HUDEP-2 (cell line): ENCODE results near the gene YJEFN3.
A peak's percentile ranks its signal among the peaks of the same experiment; 100 is the strongest.

Source experiments
- DNase-seq, 76 experiments: peaks; one replicate each; lab custom pipeline; 2025; ENCODE audit not compliant: unreplicated experiment in 76 of 76; lab: John Stamatoyannopoulos, UW

Gene YJEFN3

GRCh38 chr19:19535311-19536191 lies 6.8 kb downstream of the YJEFN3 start:
- DNase-seq = no peak

DNA sequence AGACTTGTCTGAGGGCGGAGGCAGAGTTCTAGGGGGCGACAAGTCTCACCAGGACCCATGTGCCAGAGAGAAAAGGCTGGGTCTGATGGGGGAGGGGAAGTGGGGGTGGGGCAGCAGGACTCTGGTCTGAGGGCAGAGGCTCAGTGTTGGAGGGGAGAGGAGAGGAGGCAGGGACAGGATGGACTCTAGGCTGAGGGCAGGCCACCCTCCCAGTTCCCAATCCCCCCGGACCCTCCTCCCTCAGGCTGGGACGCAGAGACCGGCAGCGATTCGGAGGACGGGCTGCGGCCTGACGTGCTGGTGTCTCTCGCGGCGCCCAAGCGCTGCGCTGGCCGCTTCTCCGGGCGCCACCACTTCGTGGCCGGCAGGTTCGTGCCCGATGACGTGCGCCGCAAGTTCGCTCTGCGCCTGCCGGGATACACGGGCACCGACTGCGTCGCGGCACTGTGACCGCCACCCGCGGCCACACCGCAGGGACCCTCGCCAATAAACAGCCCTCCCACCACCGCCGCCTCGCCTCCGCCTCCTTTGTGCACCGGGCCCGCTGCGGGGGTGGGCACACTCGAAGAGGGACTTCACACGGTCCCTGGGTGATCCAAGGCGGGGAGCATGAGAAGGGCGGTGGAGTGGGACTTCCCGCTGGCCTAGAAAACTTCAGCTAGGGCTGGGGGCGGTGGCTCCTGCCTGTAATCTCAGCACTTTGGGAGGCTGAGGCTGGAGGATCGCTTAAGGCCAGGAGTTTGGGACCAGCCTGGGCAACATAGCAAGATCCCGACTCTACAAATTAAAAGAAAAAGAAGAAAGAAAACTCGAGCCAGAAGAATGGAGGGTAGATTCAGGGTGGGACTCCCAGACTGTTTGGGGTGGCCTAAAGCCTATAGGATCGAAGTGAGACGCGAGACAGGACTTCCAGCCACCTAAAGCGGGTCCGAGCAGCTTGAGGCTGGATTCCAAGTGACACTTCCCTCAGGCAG lies 8.7 kb downstream of the YJEFN3 start:
- DNase-seq = no peak

GRCh38 chr19:19538061-19538784 lies 9.5 kb downstream of the YJEFN3 start, which contains the start of gene CILP2:
CILP2 (plus strand) TSS chr19:19538265; CDS start chr19:19538350, 85 bp downstream.
- DNase-seq = peak in 34 of 76 experiments; percentile 11 to 65 (median 29)

GRCh38 chr19:19538785-19539166 lies 10.1 kb downstream of the YJEFN3 start:
- DNase-seq = peak in 3 of 76 experiments; percentile 15 to 22 (median 18)

DNA sequence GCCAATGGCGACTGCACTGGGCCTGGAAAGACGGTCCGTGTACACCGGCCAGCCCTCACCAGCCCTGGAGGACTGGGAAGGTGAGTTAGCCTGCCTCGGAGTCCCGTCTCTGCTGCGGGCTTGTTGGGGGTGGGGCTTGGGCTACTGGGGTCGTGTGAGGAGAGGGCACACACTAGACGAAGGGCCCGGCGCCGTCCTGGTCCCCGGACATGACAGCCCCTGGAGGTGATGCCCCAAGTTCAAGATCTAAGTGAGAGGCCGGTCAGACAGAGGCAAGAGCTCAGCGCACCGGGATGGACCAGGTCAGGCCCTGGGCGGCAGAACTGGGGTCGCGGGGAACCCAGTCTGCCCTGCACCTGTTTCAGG lies 11.0 kb downstream of the YJEFN3 start:
- DNase-seq = peak in 2 of 76 experiments; percentile 26 to 59

DNA sequence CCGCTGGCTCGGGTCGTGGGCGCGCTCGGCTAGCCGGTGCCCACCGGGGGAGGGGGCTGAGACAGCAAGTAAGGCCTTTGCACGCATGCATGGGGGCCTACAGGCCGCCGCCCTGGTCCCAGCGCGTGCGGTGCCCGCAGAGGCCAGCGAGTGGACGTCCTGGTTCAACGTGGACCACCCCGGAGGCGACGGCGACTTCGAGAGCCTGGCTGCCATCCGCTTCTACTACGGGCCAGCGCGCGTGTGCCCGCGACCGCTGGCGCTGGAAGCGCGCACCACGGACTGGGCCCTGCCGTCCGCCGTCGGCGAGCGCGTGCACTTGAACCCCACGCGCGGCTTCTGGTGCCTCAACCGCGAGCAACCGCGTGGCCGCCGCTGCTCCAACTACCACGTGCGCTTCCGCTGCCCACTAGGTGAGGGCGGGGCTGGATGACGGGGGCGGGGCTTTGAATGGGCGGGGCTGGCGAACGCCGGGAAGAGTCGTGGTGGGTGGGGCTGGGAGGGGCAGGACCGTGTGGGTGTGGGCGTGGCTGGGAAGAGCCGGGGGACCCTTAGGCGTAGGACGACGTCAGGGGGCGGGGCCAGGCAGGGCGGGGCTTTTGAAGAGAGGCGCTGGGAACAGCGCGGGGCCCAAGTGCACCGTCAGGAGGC lies 11.5 kb downstream of the YJEFN3 start:
- peak in 75 of 76 experiments; percentile 43 to 100 (median 96) for DNase-seq

DNA sequence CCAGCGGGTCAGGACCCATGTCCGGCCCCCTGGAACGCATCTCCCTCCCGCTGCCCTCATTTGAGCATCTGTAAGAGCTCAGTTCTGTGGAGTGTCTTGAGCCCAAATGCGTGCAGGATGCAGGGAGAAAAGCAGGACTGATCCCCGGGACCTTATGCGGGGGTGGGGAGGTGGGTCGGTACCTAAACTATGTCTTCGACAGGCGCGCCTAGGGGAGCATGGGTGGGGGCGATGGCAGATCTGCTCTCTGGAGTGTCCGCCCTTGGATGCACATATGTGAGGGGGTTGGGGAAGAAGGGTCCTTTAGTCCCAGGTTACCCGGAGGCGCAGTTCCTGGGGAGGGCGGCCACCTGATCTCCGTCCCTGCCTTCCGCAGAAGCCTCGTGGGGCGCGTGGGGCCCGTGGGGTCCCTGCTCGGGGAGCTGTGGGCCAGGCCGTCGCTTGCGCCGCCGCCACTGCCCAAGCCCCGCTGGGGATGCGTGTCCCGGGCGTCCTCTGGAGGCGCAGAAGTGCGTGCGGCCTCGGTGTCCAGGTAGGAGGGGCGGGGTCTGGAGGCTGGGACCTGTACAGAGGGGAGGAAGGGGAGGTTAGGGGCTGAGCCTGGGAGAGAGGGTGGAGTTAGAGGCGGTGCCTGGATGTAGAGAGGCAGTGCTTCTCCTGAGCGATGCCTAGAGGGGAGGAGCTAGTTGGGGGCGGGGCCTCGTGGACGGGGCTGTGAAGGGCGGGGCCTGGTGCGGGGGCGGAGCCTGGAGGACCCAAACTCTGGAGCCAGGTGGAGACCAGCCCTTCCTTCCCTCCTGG lies 12.2 kb downstream of the YJEFN3 start:
- peak in 74 of 76 experiments; percentile 41 to 97 (median 85) for DNase-seq

DNA sequence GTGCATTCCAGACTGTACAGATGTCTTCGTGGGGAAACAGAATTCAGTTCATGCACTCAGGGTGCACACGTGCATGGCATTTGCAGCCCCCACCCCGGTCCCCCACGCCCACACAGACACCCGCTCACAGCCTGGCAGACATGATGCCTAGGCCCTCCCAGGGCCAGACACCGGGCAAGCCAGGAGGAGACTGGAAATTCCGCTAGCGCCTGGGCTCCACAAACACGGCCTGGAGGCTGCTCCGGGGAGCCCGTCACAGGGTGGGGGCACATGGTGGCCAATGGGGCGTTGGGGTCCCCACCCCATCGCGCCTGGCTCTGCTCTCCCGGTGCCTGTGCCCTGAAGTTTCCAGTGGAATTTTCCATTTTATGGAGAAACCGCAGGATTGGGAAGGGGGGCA lies 12.9 kb downstream of the YJEFN3 start:
- DNase-seq = no peak

DNA sequence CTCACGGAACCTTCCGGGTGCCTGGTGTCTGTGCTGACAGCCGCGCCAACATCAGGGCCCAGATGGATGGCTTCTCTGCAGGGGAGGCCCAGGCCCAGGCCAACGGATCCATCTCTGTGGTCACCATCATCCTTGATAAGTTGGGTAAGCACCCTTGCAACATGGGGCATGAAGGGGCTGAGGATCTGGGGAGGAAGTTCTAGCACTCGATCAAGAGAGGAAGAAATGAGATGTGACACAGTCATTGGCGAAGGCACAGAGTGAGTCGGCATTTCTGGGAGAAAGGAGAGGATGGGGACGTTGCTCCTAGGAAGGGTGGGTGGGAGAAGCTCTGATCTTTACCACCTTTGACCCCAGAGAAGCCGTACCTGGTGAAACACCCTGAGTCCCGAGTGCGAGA lies 13.8 kb downstream of the YJEFN3 start:
- no peak for DNase-seq

- DNase-seq = no peak
Measured at GRCh38 chr19:19543101-19543500, 14.4 kb downstream of the YJEFN3 start.

- DNase-seq = no peak
Measured at GRCh38 chr19:19543640-19544039, 14.9 kb downstream of the YJEFN3 start.

GRCh38 chr19:19544257-19544953 lies 15.7 kb downstream of the YJEFN3 start:
- no peak for DNase-seq

- no peak for DNase-seq
Measured at GRCh38 chr19:19544954-19545591, 16.4 kb downstream of the YJEFN3 start.

DNA sequence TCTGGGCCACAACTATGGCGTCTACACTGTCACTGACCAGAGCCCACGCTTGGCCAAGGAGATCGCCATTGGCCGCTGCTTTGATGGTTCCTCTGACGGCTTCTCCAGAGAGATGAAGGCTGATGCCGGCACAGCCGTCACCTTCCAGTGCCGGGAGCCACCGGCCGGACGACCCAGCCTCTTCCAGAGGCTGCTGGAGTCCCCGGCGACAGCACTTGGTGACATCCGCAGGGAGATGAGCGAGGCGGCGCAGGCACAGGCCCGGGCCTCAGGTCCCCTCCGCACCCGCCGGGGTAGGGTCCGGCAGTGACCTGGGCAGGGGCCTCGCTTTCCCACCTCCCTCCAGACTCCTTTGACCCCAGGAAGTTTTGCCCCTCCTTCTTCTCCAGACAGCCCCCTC lies 17.0 kb downstream of the YJEFN3 start:
- no peak for DNase-seq

- peak in 12 of 76 experiments; percentile 12 to 62 (median 32) for DNase-seq
Measured at GRCh38 chr19:19546751-19547162, 18.0 kb downstream of the YJEFN3 start.

DNA sequence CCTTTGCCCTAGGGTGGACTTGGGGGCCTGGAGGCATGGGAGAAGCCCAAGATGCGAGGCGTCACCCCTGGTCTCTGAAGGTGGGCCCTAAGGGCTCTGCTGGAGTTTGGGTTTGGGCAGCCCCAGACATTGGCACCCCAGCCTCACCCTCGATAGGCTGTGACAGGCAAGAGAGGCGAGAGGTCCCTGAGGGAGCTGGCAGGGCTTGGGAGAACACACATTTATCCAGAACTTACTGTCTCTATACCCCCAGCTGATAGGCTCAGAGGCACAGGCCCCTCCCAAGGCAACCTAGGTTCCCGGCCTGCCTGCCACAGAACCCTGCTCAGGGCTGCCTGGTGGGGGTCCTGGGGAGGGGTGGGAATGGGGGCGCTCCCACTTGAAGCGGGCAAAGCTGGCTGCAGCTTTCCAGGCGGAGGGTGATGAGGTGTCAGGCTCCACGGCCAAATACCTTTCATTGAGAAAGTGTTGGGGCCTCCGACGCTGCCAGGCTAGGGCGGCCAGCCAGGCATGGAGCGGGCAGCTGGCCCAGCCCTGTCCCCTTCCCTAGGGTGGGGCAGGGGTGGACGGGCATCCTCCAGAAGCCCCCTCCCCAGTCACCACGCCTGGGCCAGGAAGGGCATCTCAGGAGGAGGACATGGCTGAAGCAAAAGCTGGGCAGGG lies 19.1 kb downstream of the YJEFN3 start:
- DNase-seq = no peak

- no peak for DNase-seq
Measured at GRCh38 chr19:19548915-19549759, 20.4 kb downstream of the YJEFN3 start.
